Measurements from ENCODE around the gene TUBG1. TPM values are rescaled to one million over a fixed set of nuclear protein-coding genes. Genes with fewer than 3 reads are reported as not detected.

The TUBG1 gene
- total and polyA plus RNA-seq, 9 of the 15 experiments (the other 6 are each of a cell fraction or from before 2014, with no cell fraction given), result 33.1 to 147 (median 66.0) TPM

GRCh38 chr17:42578282-42578869 lies 31.1 kb upstream of the TUBG1 start (continued):
- TF ChIP-seq REST (IDR thresholded peaks at IDR 0.05; ENCODE audit: borderline replicate concordance) (peak; percentile 82), REST (CRISPR knock-in tag; IDR thresholded peaks at IDR 0.05; ENCODE audit: low read depth) (no peak), ZNF184 (CRISPR knock-in tag; IDR thresholded peaks at IDR 0.05) (no peak), SRSF1 (IDR thresholded peaks at IDR 0.05; ENCODE audit: low read depth, low read length) (no peak), EP300 (IDR thresholded peaks at IDR 0.05; ENCODE audit: low read length) (peak; percentile 55), ZNF668 (CRISPR knock-in tag; IDR thresholded peaks at IDR 0.05) (no peak), KDM5B (IDR thresholded peaks at IDR 0.05; ENCODE audit: insufficient replicate concordance, low read depth, low read length) (peak; percentile 19), ZNF75A (CRISPR knock-in tag; IDR thresholded peaks at IDR 0.05) (no peak), CCAR2 (IDR thresholded peaks at IDR 0.05; ENCODE audit: low read depth, low read length) (no peak), XRCC5 (IDR thresholded peaks at IDR 0.05; ENCODE audit: low read depth, low read length) (peak; percentile 85)
- TF ChIP-seq, protein P1, sequence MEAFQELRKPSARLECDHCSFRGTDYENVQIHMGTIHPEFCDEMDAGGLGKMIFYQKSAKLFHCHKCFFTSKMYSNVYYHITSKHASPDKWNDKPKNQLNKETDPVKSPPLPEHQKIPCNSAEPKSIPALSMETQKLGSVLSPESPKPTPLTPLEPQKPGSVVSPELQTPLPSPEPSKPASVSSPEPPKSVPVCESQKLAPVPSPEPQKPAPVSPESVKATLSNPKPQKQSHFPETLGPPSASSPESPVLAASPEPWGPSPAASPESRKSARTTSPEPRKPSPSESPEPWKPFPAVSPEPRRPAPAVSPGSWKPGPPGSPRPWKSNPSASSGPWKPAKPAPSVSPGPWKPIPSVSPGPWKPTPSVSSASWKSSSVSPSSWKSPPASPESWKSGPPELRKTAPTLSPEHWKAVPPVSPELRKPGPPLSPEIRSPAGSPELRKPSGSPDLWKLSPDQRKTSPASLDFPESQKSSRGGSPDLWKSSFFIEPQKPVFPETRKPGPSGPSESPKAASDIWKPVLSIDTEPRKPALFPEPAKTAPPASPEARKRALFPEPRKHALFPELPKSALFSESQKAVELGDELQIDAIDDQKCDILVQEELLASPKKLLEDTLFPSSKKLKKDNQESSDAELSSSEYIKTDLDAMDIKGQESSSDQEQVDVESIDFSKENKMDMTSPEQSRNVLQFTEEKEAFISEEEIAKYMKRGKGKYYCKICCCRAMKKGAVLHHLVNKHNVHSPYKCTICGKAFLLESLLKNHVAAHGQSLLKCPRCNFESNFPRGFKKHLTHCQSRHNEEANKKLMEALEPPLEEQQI (IDR thresholded peaks at IDR 0.05), result no peak
- TF ChIP-seq, protein P2, sequence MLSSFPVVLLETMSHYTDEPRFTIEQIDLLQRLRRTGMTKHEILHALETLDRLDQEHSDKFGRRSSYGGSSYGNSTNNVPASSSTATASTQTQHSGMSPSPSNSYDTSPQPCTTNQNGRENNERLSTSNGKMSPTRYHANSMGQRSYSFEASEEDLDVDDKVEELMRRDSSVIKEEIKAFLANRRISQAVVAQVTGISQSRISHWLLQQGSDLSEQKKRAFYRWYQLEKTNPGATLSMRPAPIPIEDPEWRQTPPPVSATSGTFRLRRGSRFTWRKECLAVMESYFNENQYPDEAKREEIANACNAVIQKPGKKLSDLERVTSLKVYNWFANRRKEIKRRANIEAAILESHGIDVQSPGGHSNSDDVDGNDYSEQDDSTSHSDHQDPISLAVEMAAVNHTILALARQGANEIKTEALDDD (IDR thresholded peaks at IDR 0.05), result peak; percentile 29; the same call in 1 of the 2 replicates
- TF ChIP-seq, protein P3, sequence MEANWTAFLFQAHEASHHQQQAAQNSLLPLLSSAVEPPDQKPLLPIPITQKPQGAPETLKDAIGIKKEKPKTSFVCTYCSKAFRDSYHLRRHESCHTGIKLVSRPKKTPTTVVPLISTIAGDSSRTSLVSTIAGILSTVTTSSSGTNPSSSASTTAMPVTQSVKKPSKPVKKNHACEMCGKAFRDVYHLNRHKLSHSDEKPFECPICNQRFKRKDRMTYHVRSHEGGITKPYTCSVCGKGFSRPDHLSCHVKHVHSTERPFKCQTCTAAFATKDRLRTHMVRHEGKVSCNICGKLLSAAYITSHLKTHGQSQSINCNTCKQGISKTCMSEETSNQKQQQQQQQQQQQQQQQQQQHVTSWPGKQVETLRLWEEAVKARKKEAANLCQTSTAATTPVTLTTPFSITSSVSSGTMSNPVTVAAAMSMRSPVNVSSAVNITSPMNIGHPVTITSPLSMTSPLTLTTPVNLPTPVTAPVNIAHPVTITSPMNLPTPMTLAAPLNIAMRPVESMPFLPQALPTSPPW (CRISPR knock-in tag; IDR thresholded peaks at IDR 0.05), result peak; percentile 72
- TF ChIP-seq, protein P4, sequence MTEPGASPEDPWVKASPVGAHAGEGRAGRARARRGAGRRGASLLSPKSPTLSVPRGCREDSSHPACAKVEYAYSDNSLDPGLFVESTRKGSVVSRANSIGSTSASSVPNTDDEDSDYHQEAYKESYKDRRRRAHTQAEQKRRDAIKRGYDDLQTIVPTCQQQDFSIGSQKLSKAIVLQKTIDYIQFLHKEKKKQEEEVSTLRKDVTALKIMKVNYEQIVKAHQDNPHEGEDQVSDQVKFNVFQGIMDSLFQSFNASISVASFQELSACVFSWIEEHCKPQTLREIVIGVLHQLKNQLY (CRISPR knock-in tag; conservative IDR thresholded peaks at IDR 0.05), result no peak
